NK-92 treated with Interleukin-12 subunit alpha and Interleukin-12 subunit beta, amount 100 ng/mL, for 24 hours (cell line): ENCODE measurements around the gene SNAP29.
"Not testable (repeated sequence)": the region's sequence is repeated elsewhere in the genome, so short reads cannot be mapped to it uniquely, and the experiment has no call there.

Experiments used
- DNase-seq: peaks from one replicate; lab custom pipeline; 2025; lab: John Stamatoyannopoulos, UW

The SNAP29 gene

GRCh38 chr22:20858615-20859416 is at the start of gene SNAP29, which contains the start of gene PI4KA:
SNAP29 (plus strand) TSS chr22:20859007; CDS start chr22:20859111, 104 bp downstream.
PI4KA (minus strand) TSS chr22:20858811; CDS start chr22:20858725, 86 bp downstream.
- peak; percentile 96 for DNase-seq

- DNase-seq: no peak
Measured at GRCh38 chr22:20809538-20810185, 49.1 kb upstream of the SNAP29 start.

GRCh38 chr22:20810645-20811044 is 48.2 kb upstream of the SNAP29 start:
- DNase-seq: no peak

- DNase-seq: no peak
Measured at GRCh38 chr22:20811171-20811570, 47.6 kb upstream of the SNAP29 start.

DNA sequence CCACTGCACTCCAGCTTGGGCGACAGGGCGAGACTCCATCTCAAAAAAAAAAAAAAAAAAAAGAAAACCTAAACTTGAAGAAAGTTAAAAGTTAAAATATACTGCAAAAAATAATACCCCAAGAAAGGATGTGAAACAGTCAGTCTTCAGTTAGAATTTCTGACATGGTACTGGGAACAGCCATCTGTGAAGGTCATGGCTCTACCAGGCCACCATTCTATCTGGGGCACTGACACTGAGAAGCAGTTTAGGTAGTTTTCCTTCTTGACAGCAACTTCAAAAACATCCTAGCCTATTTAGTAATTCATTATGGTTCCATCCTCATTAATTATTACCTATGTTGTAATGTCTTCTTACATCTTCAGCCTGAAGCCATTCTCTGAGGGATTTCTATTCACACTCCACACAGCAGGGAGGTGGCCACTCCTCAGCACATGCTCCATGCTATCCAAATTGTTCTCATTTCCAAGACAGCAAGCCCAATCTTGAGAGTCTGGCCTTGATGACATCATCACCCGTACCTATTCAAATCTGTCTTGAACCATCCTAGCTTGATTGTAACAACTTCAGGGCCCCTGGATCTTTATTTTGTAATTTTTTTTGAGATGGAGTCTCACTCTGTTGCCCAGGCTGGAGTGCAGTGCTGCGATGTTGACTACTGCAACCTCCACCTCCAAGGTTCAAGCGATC is 46.7 kb upstream of the SNAP29 start:
- no peak for DNase-seq

DNA sequence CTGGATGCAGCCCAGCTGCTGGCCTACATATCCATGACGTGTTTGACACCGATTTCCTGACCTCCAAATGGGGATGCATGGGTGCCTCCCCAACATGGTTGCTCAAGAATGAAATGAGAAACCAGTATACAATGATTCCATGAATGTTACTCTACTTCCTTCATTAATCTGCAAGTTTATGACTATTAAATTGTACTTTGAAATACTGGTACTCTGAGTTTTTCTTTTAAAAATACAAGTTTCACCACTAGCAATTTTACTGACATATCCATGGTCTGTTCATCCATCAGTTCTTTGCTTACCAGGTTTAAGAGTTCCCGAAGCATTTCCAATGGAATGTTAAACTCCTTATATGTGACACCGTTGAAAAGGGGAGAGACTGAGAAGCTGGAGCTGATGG is 45.8 kb upstream of the SNAP29 start:
- DNase-seq: no peak

DNA sequence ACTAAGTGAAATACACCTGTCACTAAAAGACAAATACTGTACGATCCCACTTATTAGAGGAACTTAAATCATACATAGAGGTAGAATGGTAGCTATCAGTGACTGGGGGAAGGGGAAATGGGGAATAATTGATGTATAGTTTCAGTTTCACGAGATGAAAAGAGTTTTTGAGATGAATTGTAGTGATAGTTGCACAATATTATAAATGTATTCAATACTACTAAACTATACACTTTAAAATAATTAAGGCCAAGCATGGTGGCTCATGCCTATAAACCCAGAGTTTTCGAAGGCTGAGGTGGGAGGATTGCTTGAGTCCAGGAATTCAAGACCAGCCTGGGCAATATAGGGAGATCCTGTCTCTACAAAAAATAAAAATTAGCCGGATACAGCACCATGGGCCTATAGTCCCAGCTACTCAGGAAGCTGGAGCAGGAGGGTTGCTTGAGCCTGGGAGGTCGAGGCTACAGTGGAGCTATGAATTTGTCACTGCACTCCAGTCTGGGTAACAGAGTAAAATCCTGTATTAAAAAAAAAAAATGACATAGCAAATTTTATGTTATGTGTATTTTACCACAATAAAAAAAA is 44.5 kb upstream of the SNAP29 start:
- DNase-seq: no peak

GRCh38 chr22:20815477-20816050 is 43.2 kb upstream of the SNAP29 start:
- DNase-seq: no peak

GRCh38 chr22:20816559-20816958 is 42.2 kb upstream of the SNAP29 start:
- DNase-seq: no peak

- no peak for DNase-seq
Measured at GRCh38 chr22:20818471-20818870, 40.3 kb upstream of the SNAP29 start.

DNA sequence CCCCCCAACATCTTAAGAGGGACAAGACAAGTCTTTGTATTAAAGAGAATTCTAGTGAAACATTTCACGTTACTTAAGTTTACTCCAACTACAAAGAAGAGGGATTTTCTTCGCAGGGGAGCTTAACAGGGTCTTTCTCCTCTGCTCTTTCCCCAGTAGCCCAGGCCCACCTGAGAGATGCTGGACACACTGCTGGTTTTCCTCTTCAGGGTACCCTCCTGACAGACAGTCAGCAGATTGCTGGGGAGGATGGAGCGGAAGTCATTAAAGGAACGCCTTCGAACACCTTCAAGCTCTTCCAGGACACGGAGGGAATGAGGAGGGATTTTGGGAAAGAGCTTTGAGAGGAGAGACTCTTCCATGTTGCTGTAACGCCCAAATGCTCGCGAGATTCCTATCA is 39.3 kb upstream of the SNAP29 start:
- no peak for DNase-seq

GRCh38 chr22:20821717-20822239 is 37.0 kb upstream of the SNAP29 start:
- DNase-seq: not testable (repeated sequence)

- no peak for DNase-seq
Measured at GRCh38 chr22:20822240-20822639, 36.6 kb upstream of the SNAP29 start.

- DNase-seq: no peak
Measured at GRCh38 chr22:20823264-20823663, 35.5 kb upstream of the SNAP29 start.

GRCh38 chr22:20825216-20825615 is 33.6 kb upstream of the SNAP29 start:
- DNase-seq: not testable (repeated sequence)

- no peak for DNase-seq
Measured at GRCh38 chr22:20825624-20826023, 33.2 kb upstream of the SNAP29 start.

DNA sequence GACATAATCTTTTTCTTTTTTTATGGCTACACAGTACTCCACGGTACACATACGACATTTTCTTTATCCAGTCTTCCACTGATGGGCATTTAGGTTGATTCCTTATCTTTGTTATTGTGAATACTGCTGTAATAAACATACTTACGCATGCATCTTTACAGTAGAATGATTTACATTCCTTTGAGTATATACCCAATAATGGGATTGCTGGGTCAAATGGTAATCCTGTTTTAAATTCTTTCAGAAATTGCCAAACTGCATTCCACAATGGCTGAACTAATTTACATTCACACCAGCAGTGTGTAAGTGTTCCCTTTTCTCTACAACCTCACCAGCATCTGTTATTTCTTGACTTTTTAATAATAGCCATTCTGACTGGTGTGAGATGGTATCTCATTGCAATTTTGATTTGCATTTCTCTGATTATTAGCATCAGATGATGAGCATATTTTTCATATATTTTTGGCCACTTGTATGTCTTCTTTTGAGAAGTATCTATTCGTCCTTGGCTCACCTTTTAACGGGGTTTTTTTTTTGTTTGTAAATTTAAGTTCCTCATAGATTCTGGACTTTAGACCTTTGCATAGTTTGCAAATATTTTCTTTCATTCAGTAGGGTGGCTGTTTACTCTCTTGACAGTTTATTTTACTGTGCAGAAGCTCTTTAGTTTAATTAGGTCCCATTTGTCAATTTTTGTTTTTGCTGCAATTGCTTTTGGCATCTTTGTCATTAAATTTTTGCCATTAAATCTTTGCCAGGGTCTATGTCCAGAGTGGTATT is 32.2 kb upstream of the SNAP29 start:
- not testable (repeated sequence) for DNase-seq

- DNase-seq: no peak
Measured at GRCh38 chr22:20829491-20830134, 29.2 kb upstream of the SNAP29 start.

DNA sequence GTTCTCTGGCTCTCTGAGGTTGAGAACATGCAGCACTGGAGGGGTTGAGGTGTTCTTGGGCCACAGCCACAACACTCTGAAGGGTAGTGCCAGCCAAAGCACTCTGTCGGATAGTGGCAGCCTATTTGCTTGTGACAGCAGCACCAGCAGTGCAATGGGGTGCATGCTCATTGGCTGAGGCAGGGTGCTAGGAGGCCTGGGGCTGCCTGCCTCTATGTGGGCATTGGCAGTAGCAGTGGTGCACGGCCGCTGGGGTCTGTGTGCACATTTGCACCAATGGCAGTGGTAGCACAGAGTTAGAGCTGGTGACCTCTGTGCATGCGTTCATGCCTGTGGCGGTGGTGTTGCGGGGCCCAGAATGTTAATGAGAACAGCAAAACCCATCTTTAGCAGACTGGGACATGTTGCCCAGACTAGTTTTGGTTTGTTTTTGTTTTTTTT is 25.6 kb upstream of the SNAP29 start:
- no peak for DNase-seq

- DNase-seq: no peak
Measured at GRCh38 chr22:20834206-20834605, 24.6 kb upstream of the SNAP29 start.
